Stimulated activated CD8-positive, alpha-beta memory T cell treated with anti-CD3 and anti-CD28 coated beads, Interleukin-4, amount 100 ng/mL, for 4 hours (primary cell): ENCODE measurements around the gene TNRC18.
"Not testable (repeated sequence)": the region's sequence is repeated elsewhere in the genome, so short reads cannot be mapped to it uniquely, and the experiment has no call there.

ENCODE experiments used
- DNase-seq, 2 donors: peaks; one replicate each; pipeline ENCODE4 v3.0.0-alpha.2; 2020; ENCODE audit warnings: low read depth in 2 of 2, low spot score in 1 of 2

The TNRC18 gene

DNA sequence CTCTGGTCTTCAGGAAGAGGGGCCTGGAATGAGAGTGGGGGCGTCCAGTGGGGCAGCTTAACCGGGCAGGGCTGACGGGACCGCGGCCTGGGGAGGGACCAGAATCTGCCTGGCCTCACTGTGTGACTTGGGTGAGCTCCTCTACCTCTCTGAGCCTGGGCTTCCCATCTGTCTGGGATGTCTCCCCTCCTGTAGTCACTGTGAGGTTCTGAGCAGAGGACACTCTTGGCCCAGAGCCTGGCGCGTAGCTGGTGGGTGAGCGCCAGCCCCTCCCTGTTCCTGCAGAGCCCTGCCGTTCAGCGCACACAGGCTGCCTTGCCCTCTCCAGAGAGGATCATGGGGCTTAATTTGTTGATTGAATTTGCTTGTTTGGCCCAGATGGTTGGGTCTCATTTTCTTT lies 148.1 kb downstream of the TNRC18 start:
- not testable (repeated sequence) for DNase-seq

- not testable (repeated sequence) for DNase-seq
Measured at GRCh38 chr7:5274985-5275431, 148.6 kb downstream of the TNRC18 start.

DNA sequence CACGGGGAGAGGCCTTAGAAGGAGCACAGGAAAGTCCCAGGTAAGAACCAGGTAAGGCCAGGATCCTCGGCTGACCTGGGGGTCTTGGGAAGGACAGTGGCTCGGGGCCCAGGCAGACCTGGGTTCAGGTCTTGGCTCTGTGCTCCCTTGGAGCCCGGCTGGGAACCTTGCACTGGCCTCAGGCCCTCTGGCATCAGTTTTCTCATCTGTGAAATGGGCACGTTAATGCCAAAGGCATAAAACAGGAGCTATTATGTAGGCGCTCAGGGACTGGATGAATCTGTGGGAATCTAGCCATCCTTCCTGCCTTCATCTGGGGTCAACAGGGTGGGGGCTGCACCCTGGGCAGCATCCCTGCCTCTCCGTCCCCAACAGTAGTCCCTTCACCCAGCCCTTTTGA lies 149.2 kb downstream of the TNRC18 start:
- DNase-seq: no peak

- DNase-seq: not testable (repeated sequence)
Measured at GRCh38 chr7:5273831-5274405, 149.7 kb downstream of the TNRC18 start.

- DNase-seq: no peak
Measured at GRCh38 chr7:5270788-5271187, 152.8 kb downstream of the TNRC18 start.

DNA sequence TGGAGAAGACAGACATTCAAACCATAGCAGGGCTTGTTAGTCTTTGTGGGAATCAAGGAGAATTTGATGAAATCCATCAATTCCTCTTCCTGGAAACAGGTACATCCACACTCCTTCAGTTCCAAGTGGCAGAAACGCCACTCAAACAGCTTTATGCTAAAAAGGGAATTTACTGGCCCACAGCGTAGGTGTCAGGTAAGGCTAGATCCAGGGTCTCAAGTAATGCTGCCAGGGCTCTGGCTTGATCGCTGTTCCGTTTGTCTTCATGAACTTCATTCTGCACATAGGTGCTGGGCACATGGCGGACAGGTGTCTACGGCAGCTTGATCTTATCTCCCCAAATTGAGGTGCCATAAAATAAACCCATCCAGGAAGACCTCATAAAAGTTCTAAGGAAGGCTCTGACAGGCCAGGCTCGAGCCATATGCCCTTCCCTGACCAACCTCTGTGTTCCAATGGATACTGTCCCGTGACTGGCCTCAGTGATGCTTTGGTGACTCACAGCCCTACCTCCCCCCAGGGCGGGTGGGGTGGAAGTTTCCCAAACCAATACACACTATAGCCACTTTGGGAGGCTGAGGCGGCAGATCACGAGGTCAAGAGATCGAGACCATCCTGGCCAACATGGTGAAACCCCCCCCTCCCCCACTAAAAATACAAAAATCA lies 153.5 kb downstream of the TNRC18 start:
- DNase-seq: not testable (repeated sequence)

DNA sequence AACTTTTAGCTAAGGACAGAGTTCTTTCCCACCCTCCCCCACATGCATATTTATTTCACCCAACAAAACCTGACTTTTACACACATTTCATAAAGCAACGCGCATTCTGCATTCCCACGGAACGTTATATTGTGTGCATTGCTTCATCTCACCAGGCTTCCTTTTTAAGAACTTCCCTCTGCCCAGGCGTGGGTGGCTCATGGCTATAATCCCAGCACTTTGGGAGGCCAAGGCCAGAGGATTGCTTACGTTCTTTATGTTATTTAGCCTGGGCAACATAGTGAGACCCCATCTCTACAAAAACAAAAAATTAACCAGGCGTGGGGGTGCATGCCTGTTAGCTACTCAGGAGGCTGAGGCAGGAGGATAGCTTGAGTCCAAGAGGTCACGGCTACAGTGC lies 155.8 kb downstream of the TNRC18 start:
- not testable (repeated sequence) for DNase-seq

DNA sequence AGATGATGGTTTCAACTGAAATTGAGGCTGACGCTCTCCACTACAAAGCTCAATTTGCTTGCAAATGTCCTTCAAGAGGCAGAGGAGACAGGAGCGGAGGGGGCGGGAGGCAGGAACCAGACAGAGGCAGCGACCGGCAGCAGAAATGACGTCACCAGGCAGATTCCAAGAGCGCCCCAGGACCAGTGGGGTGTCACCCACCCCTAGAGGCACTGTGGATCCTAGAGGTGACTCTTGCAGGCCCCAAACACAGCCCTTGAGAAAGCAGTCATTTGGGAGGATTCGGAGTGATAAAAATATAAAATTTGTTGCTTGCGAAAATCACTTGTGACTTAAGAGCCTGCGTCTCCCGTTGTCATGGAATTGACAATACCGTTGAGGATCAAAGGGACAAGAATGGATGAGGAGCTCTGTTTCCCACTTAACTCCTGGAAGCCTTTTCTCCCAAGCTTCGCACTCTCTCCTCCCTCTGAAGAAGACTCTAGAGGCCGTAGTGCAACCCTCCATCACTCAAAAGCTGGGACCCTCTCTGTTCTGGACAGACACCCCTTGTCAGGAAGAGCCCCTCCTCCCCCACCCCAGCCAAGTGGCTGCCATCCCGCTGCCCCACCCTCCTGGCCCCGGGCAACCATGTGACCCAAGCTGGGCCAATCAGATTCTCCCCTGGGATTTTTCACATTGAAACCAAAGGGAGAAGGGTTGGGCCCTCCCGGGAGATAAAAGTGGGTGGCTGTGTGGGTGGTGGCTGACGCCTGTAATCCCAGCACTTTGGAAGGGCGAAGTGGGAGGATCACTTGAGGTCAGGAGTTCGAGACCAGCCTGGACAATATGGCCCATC lies 157.2 kb downstream of the TNRC18 start:
- no peak for DNase-seq

- no peak for DNase-seq
Measured at GRCh38 chr7:5265320-5266190, 158.1 kb downstream of the TNRC18 start.

- DNase-seq: not testable (repeated sequence)
Measured at GRCh38 chr7:5263066-5263465, 160.6 kb downstream of the TNRC18 start.

DNA sequence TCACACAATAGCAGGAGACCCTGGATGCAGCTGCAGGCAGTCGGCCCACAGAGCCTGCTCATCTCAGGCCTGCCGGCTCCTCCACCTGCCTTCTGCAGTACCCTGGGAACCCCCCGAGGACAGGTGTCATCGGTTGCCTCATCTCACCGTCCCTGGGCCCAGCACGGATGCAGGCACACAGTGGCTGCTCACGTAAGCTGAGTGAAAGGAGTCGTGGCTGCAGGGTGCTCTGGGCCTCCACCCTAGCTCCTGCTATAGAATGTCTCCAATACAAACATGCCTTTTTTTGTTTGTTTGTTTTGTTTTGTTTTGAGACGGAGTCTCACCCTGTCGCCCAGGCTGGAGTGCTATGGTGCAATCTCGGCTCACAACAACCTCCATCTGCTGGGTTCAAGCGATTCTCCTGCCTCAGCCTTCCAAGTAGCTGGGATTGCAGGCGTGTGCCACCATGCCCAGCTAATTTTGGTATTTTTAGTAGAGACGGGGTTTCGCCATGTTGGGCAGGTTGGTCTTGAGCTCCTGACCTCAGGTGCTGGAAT lies 163.0 kb downstream of the TNRC18 start:
- not testable (repeated sequence) for DNase-seq
